ENCODE data around the gene SIM2.

The SIM2 gene

DNA sequence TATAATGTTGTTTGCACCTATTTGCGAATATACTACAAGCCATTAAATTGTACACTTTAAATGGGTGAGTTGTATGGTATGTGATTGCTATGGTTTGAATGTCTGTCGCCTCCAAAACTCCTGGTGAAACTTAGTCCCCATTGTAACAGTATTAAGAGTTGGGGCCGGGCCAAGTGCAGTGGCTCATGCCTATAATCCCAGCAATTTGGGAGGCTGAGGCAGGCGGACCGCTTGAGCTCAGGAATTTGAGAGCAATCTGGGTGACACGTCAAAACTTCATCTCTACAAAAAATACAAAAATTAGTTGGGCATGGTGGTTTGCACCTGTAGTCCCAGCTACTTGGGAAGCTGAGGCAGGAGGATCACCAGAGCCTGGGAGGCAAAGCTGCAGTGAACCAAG is 12.0 kb upstream of the SIM2 start:
- peaks cover 48% of the 10 kb centered on the region for H3K27me3 ChIP-seq (ENCODE audit: control insufficient read depth, insufficient read depth, low read length, poor library complexity, severe bottlenecking)
- WGBS, 2 experiments, result 89 to 91% methylated on average over 5 to 6 of the region's 6 CpGs

DNA sequence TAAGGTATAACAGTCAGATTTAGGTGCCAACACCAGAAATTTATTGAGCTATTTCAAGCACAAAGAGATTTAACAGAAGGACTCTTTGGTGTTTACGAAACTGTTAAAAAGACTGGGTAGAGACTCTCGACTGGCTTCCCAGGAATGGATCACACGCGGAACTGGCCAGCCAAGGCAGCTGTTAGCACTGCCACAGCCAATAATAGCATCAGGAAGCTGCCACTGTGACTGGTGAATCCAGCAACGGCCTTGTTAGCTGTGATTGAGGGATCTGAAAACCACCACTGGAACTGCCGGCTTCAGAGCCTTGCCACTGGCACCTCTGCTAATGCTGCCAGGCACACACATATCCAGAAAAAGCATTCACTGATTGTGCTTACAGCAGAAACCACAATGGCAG is 10.6 kb upstream of the SIM2 start:
- Histone ChIP-seq H3K36me3 (ENCODE audit: control insufficient read depth, insufficient read depth, low read length) (no peaks in the 10 kb centered on the region), H3K4me3 (ENCODE audit: insufficient read depth, low read depth, low read length) (no peak overlapping the region), H3K9me3 (ENCODE audit: control insufficient read depth, low read length) (no peaks in the 10 kb centered on the region), H3K4me1 (ENCODE audit: control insufficient read depth, insufficient read depth, low read length) (peaks cover under 1% of the 10 kb centered on the region), H3K27me3 (ENCODE audit: control insufficient read depth, insufficient read depth, low read length, poor library complexity, severe bottlenecking) (peaks cover 61% of the 10 kb centered on the region), H3K27ac (ENCODE audit: insufficient read depth, low read depth, low read length, poor library complexity, severe bottlenecking) (no peak overlapping the region)
- 79 to 84% methylated on average over 6 of the region's 6 CpGs for WGBS, 2 experiments

More for the DNA sequence above, 12.0 kb upstream of the SIM2 start:
- Histone ChIP-seq H3K4me3 (ENCODE audit: insufficient read depth, low read depth, low read length) (no peak overlapping the region), H3K36me3 (ENCODE audit: control insufficient read depth, insufficient read depth, low read length) (no peaks in the 10 kb centered on the region), H3K4me1 (ENCODE audit: control insufficient read depth, insufficient read depth, low read length) (no peaks in the 10 kb centered on the region), H3K27ac (ENCODE audit: insufficient read depth, low read depth, low read length, poor library complexity, severe bottlenecking) (no peak overlapping the region), H3K9me3 (ENCODE audit: control insufficient read depth, low read length) (no peaks in the 10 kb centered on the region)

DNA sequence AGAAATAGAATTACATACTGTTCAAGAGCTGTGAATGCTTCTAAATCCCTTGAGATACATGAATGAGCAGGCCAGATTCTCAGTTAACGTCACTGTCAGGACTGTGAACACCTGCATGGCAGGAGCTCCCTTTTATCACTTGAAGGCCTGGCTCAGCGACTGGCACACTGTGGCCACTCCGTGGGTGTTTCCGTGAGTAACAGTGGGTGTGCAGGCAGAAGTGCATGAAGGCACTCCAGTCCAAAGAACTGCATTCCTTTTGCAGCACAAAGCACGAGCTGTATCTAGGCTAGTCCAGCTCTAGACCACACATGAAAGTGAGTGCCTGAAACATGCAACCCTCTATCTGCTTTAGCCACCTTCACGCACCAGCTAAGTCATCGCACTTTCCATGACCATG is 9.6 kb upstream of the SIM2 start:
- 81 to 86% methylated on average over 7 of the region's 7 CpGs for WGBS, 2 experiments
- no peak overlapping the region for H3K4me3 ChIP-seq (ENCODE audit: insufficient read depth, low read depth, low read length)
- peaks cover 65% of the 10 kb centered on the region for H3K27me3 ChIP-seq (ENCODE audit: control insufficient read depth, insufficient read depth, low read length, poor library complexity, severe bottlenecking)
- no peak overlapping the region for H3K27ac ChIP-seq (ENCODE audit: insufficient read depth, low read depth, low read length, poor library complexity, severe bottlenecking)
- H3K9me3 ChIP-seq (ENCODE audit: control insufficient read depth, low read length), result no peaks in the 10 kb centered on the region
- H3K4me1 ChIP-seq (ENCODE audit: control insufficient read depth, insufficient read depth, low read length), result peaks cover 4% of the 10 kb centered on the region
- no peaks in the 10 kb centered on the region for H3K36me3 ChIP-seq (ENCODE audit: control insufficient read depth, insufficient read depth, low read length)

DNA sequence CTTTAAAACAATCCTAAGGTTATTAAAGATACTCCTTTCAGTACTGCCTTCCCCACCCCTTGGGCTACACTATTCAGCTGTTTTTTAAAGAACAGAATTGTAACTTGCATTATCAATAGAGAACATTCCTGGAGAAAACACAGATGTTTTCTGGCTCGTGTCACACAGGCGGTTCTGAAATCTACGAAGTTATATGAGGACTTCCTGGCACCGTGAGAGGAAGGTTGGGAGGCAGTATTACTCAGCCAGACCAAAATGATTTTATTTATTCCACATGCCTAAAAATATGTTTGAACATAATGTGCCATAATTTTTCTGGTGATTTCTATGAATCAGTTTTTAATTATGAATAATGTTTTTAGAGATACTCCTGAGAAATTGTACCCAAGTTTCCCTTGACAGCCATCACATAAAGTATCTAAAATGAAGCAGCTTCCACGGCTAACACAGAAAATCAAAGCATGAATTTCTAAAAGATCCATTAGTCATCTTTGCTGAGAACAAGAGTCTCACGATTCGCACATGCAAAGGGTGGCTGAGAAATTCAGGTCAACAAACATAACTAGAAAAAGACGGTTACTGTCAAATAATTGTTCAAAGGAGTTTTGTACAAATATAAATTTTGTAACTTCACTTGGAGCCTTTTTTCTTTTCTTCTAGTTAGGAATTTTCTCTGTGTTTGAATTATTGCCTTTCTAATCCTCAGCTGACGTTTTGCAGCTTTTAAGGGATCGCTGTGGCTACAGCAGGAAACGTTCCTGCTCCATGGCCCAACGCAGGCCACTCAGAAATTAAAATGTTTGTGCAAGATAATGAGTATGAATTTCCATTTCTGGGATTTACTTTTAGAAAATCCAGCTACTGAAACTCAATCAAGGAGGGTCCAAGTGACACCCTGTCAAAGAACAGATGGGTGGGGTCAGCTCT is 8.0 kb upstream of the SIM2 start:
- Histone ChIP-seq H3K4me1 (ENCODE audit: control insufficient read depth, insufficient read depth, low read length) (peaks cover 7% of the 10 kb centered on the region), H3K4me3 (ENCODE audit: insufficient read depth, low read depth, low read length) (no peak overlapping the region), H3K36me3 (ENCODE audit: control insufficient read depth, insufficient read depth, low read length) (no peaks in the 10 kb centered on the region), H3K9me3 (ENCODE audit: control insufficient read depth, low read length) (no peaks in the 10 kb centered on the region), H3K27ac (ENCODE audit: insufficient read depth, low read depth, low read length, poor library complexity, severe bottlenecking) (no peak overlapping the region), H3K27me3 (ENCODE audit: control insufficient read depth, insufficient read depth, low read length, poor library complexity, severe bottlenecking) (peaks cover 76% of the 10 kb centered on the region)
- 28 to 30% methylated on average over 11 to 12 of the region's 12 CpGs for WGBS, 2 experiments

DNA sequence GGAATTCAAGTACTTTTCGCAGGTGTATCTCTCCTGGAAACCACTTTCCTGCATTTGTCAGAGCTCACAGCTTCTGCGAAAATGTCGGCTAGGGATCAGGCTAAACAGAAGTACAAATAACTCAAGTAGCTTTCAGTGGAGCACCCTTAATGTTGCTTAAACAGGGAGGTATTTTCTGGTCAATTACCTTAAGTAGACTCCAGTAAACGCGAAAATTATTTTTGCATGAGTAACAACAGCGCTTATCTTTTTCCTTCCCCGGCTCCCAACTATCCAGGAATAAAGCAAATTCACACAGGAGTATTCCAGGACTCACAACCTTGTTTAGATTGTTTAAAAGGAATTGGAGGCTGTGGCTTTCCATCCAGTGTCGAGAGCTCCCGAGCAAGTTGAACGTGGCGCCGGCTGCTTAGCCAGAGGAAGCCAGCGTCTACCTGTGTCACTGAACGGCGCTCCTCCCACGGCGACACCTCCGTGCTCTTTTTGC is 7.3 kb upstream of the SIM2 start:
- Histone ChIP-seq H3K27me3 (ENCODE audit: control insufficient read depth, insufficient read depth, low read length, poor library complexity, severe bottlenecking) (peaks cover 83% of the 10 kb centered on the region), H3K9me3 (ENCODE audit: control insufficient read depth, low read length) (no peaks in the 10 kb centered on the region), H3K4me1 (ENCODE audit: control insufficient read depth, insufficient read depth, low read length) (peaks cover 7% of the 10 kb centered on the region), H3K27ac (ENCODE audit: insufficient read depth, low read depth, low read length, poor library complexity, severe bottlenecking) (no peak overlapping the region), H3K36me3 (ENCODE audit: control insufficient read depth, insufficient read depth, low read length) (no peaks in the 10 kb centered on the region), H3K4me3 (ENCODE audit: insufficient read depth, low read depth, low read length) (no peak overlapping the region)
- WGBS, 2 experiments, result 8% methylated on average over 18 of the region's 18 CpGs

DNA sequence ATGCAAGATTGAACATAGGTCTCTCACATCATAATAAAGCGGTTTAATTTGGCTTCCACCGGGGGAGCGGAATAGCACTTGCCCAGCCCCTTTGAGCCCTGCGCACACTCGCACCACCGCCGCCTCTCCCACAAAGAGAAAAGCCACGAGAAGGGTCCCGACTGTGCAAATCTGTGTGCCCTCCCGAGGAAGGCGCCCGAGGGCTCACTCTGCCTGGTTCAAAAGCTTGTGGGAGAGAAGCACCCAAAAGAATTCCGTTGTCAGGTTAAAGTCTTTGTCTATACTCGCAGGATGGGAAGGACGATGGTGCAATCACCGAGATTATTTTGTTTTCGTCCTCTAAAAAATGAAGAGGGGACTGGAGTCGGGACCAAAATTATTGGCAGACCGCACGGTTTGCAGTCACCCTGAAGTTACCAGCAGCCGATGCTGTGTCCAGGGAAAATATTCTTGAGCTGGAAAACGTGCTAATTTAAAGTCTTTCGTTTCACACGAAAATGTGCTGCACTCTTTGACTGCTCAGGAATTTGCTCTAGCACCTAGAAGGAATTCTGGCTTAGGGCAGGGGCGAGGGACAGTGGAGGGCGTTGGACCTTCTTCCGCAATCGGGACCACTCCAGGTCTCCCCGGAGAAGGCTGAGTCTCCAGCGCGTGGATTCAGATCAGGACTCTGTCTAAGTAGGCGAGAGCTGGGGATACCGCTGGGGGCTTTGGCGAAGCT is 6.6 kb upstream of the SIM2 start:
- H3K4me1 ChIP-seq (ENCODE audit: control insufficient read depth, insufficient read depth, low read length), result peaks cover 7% of the 10 kb centered on the region
- H3K27me3 ChIP-seq (ENCODE audit: control insufficient read depth, insufficient read depth, low read length, poor library complexity, severe bottlenecking), result peaks cover 90% of the 10 kb centered on the region
- H3K4me3 ChIP-seq (ENCODE audit: insufficient read depth, low read depth, low read length), result no peak overlapping the region
- H3K36me3 ChIP-seq (ENCODE audit: control insufficient read depth, insufficient read depth, low read length), result no peaks in the 10 kb centered on the region
- WGBS, 2 experiments, result 7 to 8% methylated on average over 34 of the region's 34 CpGs
- H3K27ac ChIP-seq (ENCODE audit: insufficient read depth, low read depth, low read length, poor library complexity, severe bottlenecking), result no peak overlapping the region
- H3K9me3 ChIP-seq (ENCODE audit: control insufficient read depth, low read length), result no peaks in the 10 kb centered on the region

DNA sequence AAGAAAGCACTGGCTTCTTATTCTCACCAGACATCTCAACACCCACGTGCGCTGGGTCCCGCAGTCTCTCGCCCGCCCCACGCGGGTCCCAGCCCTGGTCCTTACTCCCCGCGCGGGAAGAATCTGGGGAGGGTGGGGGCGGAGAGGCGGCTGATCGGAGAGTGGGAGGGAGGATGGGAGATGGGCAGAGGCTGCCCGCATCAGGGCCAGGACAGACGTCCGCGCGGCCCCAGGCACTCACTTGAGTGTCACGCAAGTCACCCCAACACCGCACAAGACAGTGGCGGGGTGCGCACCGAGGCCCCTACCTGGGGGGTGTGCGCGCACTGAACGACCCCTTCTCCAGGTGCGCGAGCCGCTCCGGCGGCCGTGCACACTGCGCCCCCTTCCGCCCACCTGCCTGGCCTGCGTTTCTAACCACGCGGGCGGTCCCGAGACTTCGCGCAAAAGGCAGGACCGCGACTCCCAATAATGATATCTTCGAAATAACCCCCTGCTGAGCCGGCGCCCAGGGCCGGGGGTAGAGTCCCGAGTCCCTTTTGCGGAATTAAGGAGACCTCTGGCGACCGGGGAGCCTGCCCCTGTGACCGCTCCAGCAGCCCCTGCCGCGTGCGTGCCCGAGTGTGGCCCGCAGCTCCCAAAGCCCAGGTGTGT is 6.0 kb upstream of the SIM2 start:
- WGBS, 2 experiments, result 1% methylated on average over 57 of the region's 57 CpGs
- Histone ChIP-seq H3K4me3 (ENCODE audit: insufficient read depth, low read depth, low read length) (no peak overlapping the region), H3K27me3 (ENCODE audit: control insufficient read depth, insufficient read depth, low read length, poor library complexity, severe bottlenecking) (peaks cover 97% of the 10 kb centered on the region), H3K27ac (ENCODE audit: insufficient read depth, low read depth, low read length, poor library complexity, severe bottlenecking) (no peak overlapping the region), H3K9me3 (ENCODE audit: control insufficient read depth, low read length) (no peaks in the 10 kb centered on the region), H3K36me3 (ENCODE audit: control insufficient read depth, insufficient read depth, low read length) (no peaks in the 10 kb centered on the region), H3K4me1 (ENCODE audit: control insufficient read depth, insufficient read depth, low read length) (peaks cover 10% of the 10 kb centered on the region)

DNA sequence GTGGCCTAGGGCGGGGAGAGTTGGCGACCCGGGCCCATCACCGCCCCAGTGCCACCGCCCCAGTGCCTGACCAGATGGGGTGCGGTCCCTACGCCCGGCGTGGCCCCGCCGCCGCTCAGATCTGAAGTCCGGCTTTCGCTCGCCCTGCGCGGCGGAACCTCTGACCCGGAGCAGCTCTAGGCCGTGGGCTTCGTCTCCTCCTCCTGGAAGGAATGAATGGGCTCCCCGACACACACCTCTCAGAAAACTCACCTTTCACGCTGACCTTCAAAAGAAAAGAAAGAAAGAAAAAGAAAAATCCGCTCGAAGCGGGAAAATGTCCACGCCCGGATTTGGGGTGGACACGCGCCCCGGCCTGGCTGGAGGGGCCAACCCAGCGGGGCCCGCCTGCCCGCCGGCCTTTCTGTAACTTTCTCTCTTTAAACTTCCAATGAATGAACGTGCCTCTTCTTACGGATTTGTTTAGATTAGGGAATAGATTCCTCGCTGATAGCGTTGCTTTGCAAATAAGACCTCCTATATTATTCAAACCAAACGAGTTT is 5.4 kb upstream of the SIM2 start:
- 3% methylated on average over 36 to 40 of the region's 40 CpGs for WGBS, 2 experiments
- Histone ChIP-seq H3K27ac (ENCODE audit: insufficient read depth, low read depth, low read length, poor library complexity, severe bottlenecking) (no peak overlapping the region), H3K4me1 (ENCODE audit: control insufficient read depth, insufficient read depth, low read length) (peaks cover 14% of the 10 kb centered on the region), H3K36me3 (ENCODE audit: control insufficient read depth, insufficient read depth, low read length) (no peaks in the 10 kb centered on the region), H3K9me3 (ENCODE audit: control insufficient read depth, low read length) (no peaks in the 10 kb centered on the region), H3K27me3 (ENCODE audit: control insufficient read depth, insufficient read depth, low read length, poor library complexity, severe bottlenecking) (peaks cover 99% of the 10 kb centered on the region), H3K4me3 (ENCODE audit: insufficient read depth, low read depth, low read length) (no peak overlapping the region)

DNA sequence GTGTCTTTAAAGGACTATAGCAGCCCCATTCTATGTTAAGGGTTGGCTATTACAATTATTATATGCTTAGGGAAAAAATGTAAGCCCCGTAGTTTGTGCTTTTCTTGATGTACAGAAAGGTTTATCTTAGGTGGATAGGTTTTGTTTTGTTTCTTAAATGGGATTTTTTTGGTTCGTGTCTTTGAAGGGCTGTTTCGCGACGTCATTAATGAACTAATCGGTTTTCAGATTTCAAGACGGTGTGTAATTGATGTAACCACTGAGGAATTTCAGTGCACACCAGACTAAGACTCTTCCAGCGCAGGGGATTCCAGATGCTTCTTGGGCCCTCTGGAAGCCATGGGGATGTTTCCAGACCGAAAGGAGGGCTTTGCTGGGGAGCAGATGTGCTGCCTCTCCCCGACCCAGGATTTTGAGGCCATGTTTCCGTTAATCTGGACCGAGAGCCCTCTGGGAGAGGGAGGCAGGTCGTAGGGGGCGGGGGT is 4.8 kb upstream of the SIM2 start:
- H3K9me3 ChIP-seq (ENCODE audit: control insufficient read depth, low read length), result no peaks in the 10 kb centered on the region
- no peak overlapping the region for H3K4me3 ChIP-seq (ENCODE audit: insufficient read depth, low read depth, low read length)
- 5% methylated on average over 14 of the region's 14 CpGs for WGBS, 2 experiments
- H3K4me1 ChIP-seq (ENCODE audit: control insufficient read depth, insufficient read depth, low read length), result peaks cover 14% of the 10 kb centered on the region
- no peak overlapping the region for H3K27ac ChIP-seq (ENCODE audit: insufficient read depth, low read depth, low read length, poor library complexity, severe bottlenecking)
- H3K27me3 ChIP-seq (ENCODE audit: control insufficient read depth, insufficient read depth, low read length, poor library complexity, severe bottlenecking), result peaks cover 100% of the 10 kb centered on the region
- H3K36me3 ChIP-seq (ENCODE audit: control insufficient read depth, insufficient read depth, low read length), result no peaks in the 10 kb centered on the region

Data from ectodermal cell (in vitro differentiated cells).